ENCODE measurements around the gene PHPT1. TPM values are rescaled to one million over a fixed set of nuclear protein-coding genes. Genes with fewer than 3 reads are reported as not detected.

PHPT1 gene
- total and polyA plus RNA-seq, 11 donors, result 225 to 717 (median 266) TPM

GRCh38 chr9:136829412-136829811 is 19.8 kb upstream of the PHPT1 start:
- intact Hi-C loops (cut with DNase I), result loop anchor here in 1 of 10 donors (5.0 kb wide), 1 partner anchor 188 kb away; no protein-coding TSS in a partner anchor
- H3K9me3 ChIP-seq, result no peaks in the 10 kb centered on the region
- H3K36me3 ChIP-seq, result peaks cover 0 to 88% (median 71%) of the 10 kb centered on the region in 9 donors
- no peak for TF ChIP-seq CTCF (IDR thresholded peaks at IDR 0.05)
- TF ChIP-seq POLR2A (IDR thresholded peaks at IDR 0.05), result no peak
- no peaks in the 10 kb centered on the region for H3K27me3 ChIP-seq
- peak in 1 of 5 donors; percentile 33 for DNase-seq
- ATAC-seq, result no peak
- peaks cover 0 to 6% (median 0%) of the 10 kb centered on the region in 12 donors for H3K4me1 ChIP-seq
- no peak overlapping the region for H3K4me3 ChIP-seq
- 87 to 91% (median 89%) methylated on average over 9 to 14 of the region's 14 CpGs for WGBS, 4 donors
- H3K27ac ChIP-seq, result no peak overlapping the region

- ATAC-seq, result peak in 3 of 4 donors; percentile 14 to 34 (median 31)
- Histone ChIP-seq H3K27me3 (no peaks in the 10 kb centered on the region), H3K4me1 (peaks cover 0 to 6% (median 0%) of the 10 kb centered on the region in 12 donors), H3K9me3 (no peaks in the 10 kb centered on the region), H3K27ac (no peak overlapping the region), H3K4me3 (no peak overlapping the region), H3K36me3 (peaks cover 0 to 81% (median 66%) of the 10 kb centered on the region in 9 donors)
- TF ChIP-seq CTCF (IDR thresholded peaks at IDR 0.05), result no peak
- no peak for TF ChIP-seq POLR2A (IDR thresholded peaks at IDR 0.05)
- intact Hi-C loops (cut with DNase I), result loop anchor here in 1 of 10 donors (5.0 kb wide), 1 partner anchor 187 kb away; no protein-coding TSS in a partner anchor
- 80 to 90% (median 88%) methylated on average over 30 to 41 of the region's 41 CpGs for whole genome bisulfite sequencing, 4 donors
- peak in 3 of 5 donors; percentile 16 to 54 (median 49) for DNase-seq
These were observed 19.0 kb upstream of the PHPT1 start for GRCh38 chr9:136829981-136830885.

- no peaks in the 10 kb centered on the region for H3K27me3 ChIP-seq
- no peak for TF ChIP-seq POLR2A (IDR thresholded peaks at IDR 0.05)
- no peak for TF ChIP-seq CTCF (IDR thresholded peaks at IDR 0.05)
- H3K36me3 ChIP-seq, result peaks cover 0 to 80% (median 60%) of the 10 kb centered on the region in 9 donors
- DNase-seq (peak in 2 of 5 donors; percentile 19 to 53), ATAC-seq (no peak)
- peaks cover 0 to 6% (median 0%) of the 10 kb centered on the region in 12 donors for H3K4me1 ChIP-seq
- intact Hi-C loops (cut with DNase I), result no loop called here
- WGBS, 4 donors, result 88 to 93% (median 90%) methylated on average over 26 to 30 of the region's 30 CpGs
- no peaks in the 10 kb centered on the region for H3K9me3 ChIP-seq
- H3K27ac ChIP-seq, result no peak overlapping the region
- no peak overlapping the region for H3K4me3 ChIP-seq
These were observed 18.0 kb upstream of the PHPT1 start for GRCh38 chr9:136831002-136831719.

DNA sequence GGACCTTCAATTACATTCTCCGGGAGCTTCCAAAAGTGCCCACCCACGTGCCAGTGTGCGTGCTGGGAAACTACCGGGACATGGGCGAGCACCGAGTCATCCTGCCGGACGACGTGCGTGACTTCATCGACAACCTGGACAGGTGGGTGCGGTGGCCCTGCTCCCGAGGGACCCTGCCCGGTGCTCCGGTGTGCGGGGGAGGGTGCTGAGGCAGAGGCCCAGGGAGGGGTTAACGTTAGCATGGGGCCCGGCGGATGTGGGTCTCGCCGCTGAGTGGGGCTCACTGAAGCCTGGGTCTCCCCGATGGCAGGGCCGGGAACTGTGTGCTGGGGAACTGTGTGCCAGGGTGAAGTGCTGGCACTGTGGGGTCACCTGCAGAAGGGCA is 17.5 kb upstream of the PHPT1 start:
- 92 to 95% (median 93%) methylated on average over 22 to 23 of the region's 23 CpGs for WGBS, 4 donors
- peaks cover 0 to 81% (median 55%) of the 10 kb centered on the region in 9 donors for H3K36me3 ChIP-seq

More for the DNA sequence above, 17.5 kb upstream of the PHPT1 start:
- no peak for TF ChIP-seq CTCF (IDR thresholded peaks at IDR 0.05)
- no peak for TF ChIP-seq POLR2A (IDR thresholded peaks at IDR 0.05)
- Histone ChIP-seq H3K4me3 (no peak overlapping the region), H3K27me3 (no peaks in the 10 kb centered on the region), H3K27ac (no peak overlapping the region), H3K4me1 (peaks cover 0 to 6% (median 0%) of the 10 kb centered on the region in 12 donors), H3K9me3 (no peaks in the 10 kb centered on the region)
- intact Hi-C loops (cut with DNase I), result no loop called here
- DNase-seq (peak in 3 of 5 donors; percentile 15 to 56 (median 22)), ATAC-seq (no peak)
